CD14-positive monocyte (primary cell): ENCODE results near the gene SLC44A2. TPM values are rescaled to one million over a fixed set of nuclear protein-coding genes. Genes with fewer than 3 reads are reported as not detected.

Experiments used
- DNase-seq, 3 donors: peaks; one replicate each; pipeline ENCODE4 v3.0.0-alpha.2; 2011 to 2022
- H2AFZ ChIP-seq: 2 replicates; pipeline ENCODE4 v1.6.0; 2012; ENCODE audit warnings: mild to moderate bottlenecking, low read depth, low read length, inconsistent platforms; ENCODE audit not compliant: insufficient read depth, poor library complexity, severe bottlenecking
- H3K27ac ChIP-seq, 2 donors: 1 replicate in 1 of 2; 2 replicates in 1 of 2; pipeline ENCODE4 v1.5.1; 2012 to 2013; ENCODE audit warnings: low read length in 2 of 2, control low read depth in 1 of 2, inconsistent platforms in 1 of 2, low read depth in 1 of 2, mild to moderate bottlenecking in 1 of 2
- H3K27me3 ChIP-seq, 2 donors: one replicate each; pipeline versions ENCODE4 v1.6.0 to v1.6.1; 2011 to 2013; ENCODE audit warnings: low read length in 2 of 2; ENCODE audit not compliant: control insufficient read depth in 2 of 2, insufficient read depth in 2 of 2
- H3K36me3 ChIP-seq, 2 donors: replicated peaks in 1 of 2; 1 replicate in 1 of 2; 2 replicates in 1 of 2; pipeline versions ENCODE4 v1.5.1 to v1.6.1; 2012 to 2013; ENCODE audit warnings: low read length in 2 of 2, control low read depth in 1 of 2, inconsistent platforms in 1 of 2, mild to moderate bottlenecking in 1 of 2; ENCODE audit not compliant: insufficient read depth in 2 of 2, control insufficient read depth in 1 of 2
- H3K4me1 ChIP-seq, 2 donors: 1 replicate in 1 of 2; 2 replicates in 1 of 2; pipeline versions ENCODE4 v1.5.1 to v1.6.1; 2012 to 2013; ENCODE audit warnings: low read length in 2 of 2, control low read depth in 1 of 2, inconsistent platforms in 1 of 2, mild to moderate bottlenecking in 1 of 2, moderate library complexity in 1 of 2; ENCODE audit not compliant: insufficient read depth in 2 of 2, control insufficient read depth in 1 of 2
- H3K4me2 ChIP-seq: replicated peaks from 2 replicates; pipeline ENCODE3; 2012; ENCODE audit warnings: low read length, moderate library complexity, mild to moderate bottlenecking; ENCODE audit not compliant: poor library complexity, severe bottlenecking; ENCODE audit errors: extremely low read depth
- H3K4me3 ChIP-seq, 3 experiments: fragments of 200-600 bp in 1 of 3; sonication (generic) in 1 of 3; replicated peaks in 1 of 3; 1 replicate in 2 of 3; 2 replicates in 1 of 3; pipeline ENCODE4 v1.5.1; 2011 to 2013; ENCODE audit warnings: low read length in 3 of 3, mild to moderate bottlenecking in 3 of 3, control low read depth in 2 of 3, low read depth in 2 of 3, inconsistent platforms in 1 of 3, moderate library complexity in 1 of 3
- H3K79me2 ChIP-seq: 2 replicates; pipeline ENCODE4 v1.6.0; 2012; ENCODE audit warnings: mild to moderate bottlenecking, control low read depth, inconsistent platforms, low read length, moderate library complexity; ENCODE audit not compliant: insufficient read depth
- H3K9ac ChIP-seq: 2 replicates; pipeline ENCODE4 v1.6.0; 2017; ENCODE audit warnings: low read length, mild to moderate bottlenecking; ENCODE audit not compliant: insufficient read depth, poor library complexity, severe bottlenecking
- H3K9me3 ChIP-seq, 2 donors: replicated peaks in 1 of 2; 1 replicate in 1 of 2; 2 replicates in 1 of 2; pipeline versions ENCODE4 v1.5.1 to v1.6.1; 2012 to 2013; ENCODE audit warnings: low read length in 2 of 2, control low read depth in 1 of 2; ENCODE audit not compliant: control insufficient read depth in 1 of 2, insufficient read depth in 1 of 2
- H4K20me1 ChIP-seq: 2 replicates; pipeline ENCODE4 v1.6.0; 2012; ENCODE audit warnings: mild to moderate bottlenecking, low read length, control low read depth, moderate library complexity; ENCODE audit not compliant: insufficient read depth
- H3K27ac Mint-ChIP-seq, 7 donors: one replicate each; pipeline ENCODE4 v1.8.0; 2020; ENCODE audit warnings: mild to moderate bottlenecking in 7 of 7, mixed read lengths in 7 of 7, moderate library complexity in 6 of 7, inconsistent platforms in 2 of 7
- H3K27me3 Mint-ChIP-seq, 3 donors: one replicate each; pipeline ENCODE4 v1.8.0; 2021 to 2022; ENCODE audit warnings: low read depth in 3 of 3, mild to moderate bottlenecking in 3 of 3, mixed read lengths in 3 of 3, moderate library complexity in 3 of 3, inconsistent platforms in 1 of 3
- H3K36me3 Mint-ChIP-seq, 2 donors: one replicate each; pipeline ENCODE4 v1.8.0; 2020; ENCODE audit warnings: mixed read lengths in 2 of 2, inconsistent platforms in 1 of 2, mild to moderate bottlenecking in 1 of 2
- H3K4me1 Mint-ChIP-seq: one replicate; pipeline ENCODE4 v1.8.0; 2020; ENCODE audit warnings: mild to moderate bottlenecking, mixed read lengths
- H3K4me3 Mint-ChIP-seq, 2 donors: one replicate each; pipeline ENCODE4 v1.8.0; 2020; ENCODE audit warnings: mild to moderate bottlenecking in 2 of 2, mixed read lengths in 2 of 2, moderate library complexity in 1 of 2
- H3K9me3 Mint-ChIP-seq, 7 donors: one replicate each; pipeline ENCODE4 v1.8.0; 2020 to 2022; ENCODE audit warnings: mixed read lengths in 7 of 7, mild to moderate bottlenecking in 6 of 7, moderate library complexity in 6 of 7, inconsistent platforms in 2 of 7
- CTCF ChIP-seq: fragments of 200-600 bp; IDR thresholded peaks from one replicate; pipeline ENCODE4 v1.8.0; 2022; ENCODE audit warnings: antibody characterized with exemption, mild to moderate bottlenecking
- WGBS: methylation state at CpG from one replicate; pipeline ENCODE4 v1.1.5; 2013; ENCODE audit warnings: missing lambda C conversion rate; ENCODE audit not compliant: insufficient coverage; 5-methylcytosine and 5-hydroxymethylcytosine counted together
- intact Hi-C, 2 donors: fragments of 100-400 bp; cut with micrococcal nuclease; formaldehyde crosslinking; loops; one replicate each; pipeline versions ENCODE4 v1.15.0 to v1.15.1; 2023
- polyA plus RNA-seq, 3 donors: library from polyadenylated mRNA; depleted of rRNA in 1 of 3; unstranded in 2 of 3; stranded (reverse) in 1 of 3; fragments of 300-500 nt in 2 of 3; fragments of >200 nt in 1 of 3; fragmentation: Illumina TruSeq in 2 of 3; gene quantifications; 1 replicate in 2 of 3; 2 replicates in 1 of 3; pipeline ENCODE4 v1.2.3, GENCODE V29; 2012 to 2021

SLC44A2 gene
- polyA plus RNA-seq, 3 donors = 43.5 to 95.9 (median 69.4) TPM

GRCh38 chr19:10600149-10600548, 25.2 kb upstream of the SLC44A2 start:
- no peaks in the 10 kb centered on the region for H3K36me3 Mint-ChIP-seq
- peaks cover 12% of the 10 kb centered on the region for H4K20me1 ChIP-seq
- 100% methylated on average over 3 of the region's 5 CpGs for WGBS
- DNase-seq = no peak
- no peak overlapping the region for H3K27ac ChIP-seq
- peaks cover 49% of the 10 kb centered on the region for H3K4me1 Mint-ChIP-seq
- H3K36me3 ChIP-seq = no peaks in the 10 kb centered on the region
- TF ChIP-seq CTCF = no peak
- peaks cover 10% of the 10 kb centered on the region for H3K79me2 ChIP-seq
- H3K4me3 ChIP-seq = no peak overlapping the region
- H3K4me1 ChIP-seq = peaks cover 49 to 57% of the 10 kb centered on the region in 2 donors
- H3K9me3 ChIP-seq = no peaks in the 10 kb centered on the region
- H2AFZ ChIP-seq = no peak overlapping the region
- no peak overlapping the region for H3K27ac Mint-ChIP-seq
- intact Hi-C loops = loop anchor here in 1 of 2 donors (5.0 kb wide), 1 partner anchor 37 kb away; no protein-coding TSS in a partner anchor
- H3K9me3 Mint-ChIP-seq = no peaks in the 10 kb centered on the region
- H3K27me3 Mint-ChIP-seq = peaks cover 1 to 7% (median 3%) of the 10 kb centered on the region in 3 donors
- H3K9ac ChIP-seq = no peak overlapping the region
- H3K27me3 ChIP-seq = no peaks in the 10 kb centered on the region
- H3K4me3 Mint-ChIP-seq = peak overlapping the region in 1 of 2 donors; percentile 15
- no peak overlapping the region for H3K4me2 ChIP-seq

GRCh38 chr19:10601999-10602329, 23.4 kb upstream of the SLC44A2 start:
- Histone ChIP-seq H3K4me2 (peak overlapping the region; percentile 44), H3K4me1 (peaks cover 32 to 40% of the 10 kb centered on the region in 2 donors), H3K4me3 (peak overlapping the region in 1 of 3 experiments; percentile 92), H3K27me3 (no peaks in the 10 kb centered on the region), H3K36me3 (no peaks in the 10 kb centered on the region), H3K9me3 (no peaks in the 10 kb centered on the region), H3K79me2 (peaks cover 13% of the 10 kb centered on the region), H4K20me1 (peaks cover 23% of the 10 kb centered on the region), H3K27ac (no peak overlapping the region), H3K9ac (no peak overlapping the region), H2AFZ (no peak overlapping the region)
- DNase-seq = no peak
- H3K4me1 Mint-ChIP-seq = peaks cover 32% of the 10 kb centered on the region
- 29% methylated on average over 1 of the region's 7 CpGs for WGBS
- H3K4me3 Mint-ChIP-seq = peak overlapping the region in 1 of 2 donors; percentile 70
- peaks cover 1 to 5% (median 3%) of the 10 kb centered on the region in 3 donors for H3K27me3 Mint-ChIP-seq
- H3K36me3 Mint-ChIP-seq = no peaks in the 10 kb centered on the region
- TF ChIP-seq CTCF = no peak
- peaks cover 0 to 2% (median 0%) of the 10 kb centered on the region in 7 donors for H3K9me3 Mint-ChIP-seq
- H3K27ac Mint-ChIP-seq = peak overlapping the region in 4 of 7 donors; percentile 25 to 70 (median 62)
- intact Hi-C loops = loop anchor here in 1 of 2 donors (5.0 kb wide), 1 partner anchor 35 kb away; no protein-coding TSS in a partner anchor
